HL-60/S4 treated with retinoic acid at 250 ng/mL for 4 days and 3 days (cell line): ENCODE data around the gene AGFG2.

Experiments
- in situ Hi-C: fragments of 300-500 bp; cut with MboI; formaldehyde crosslinking; loops from 2 replicates; pipeline ENCODE4 v1.7.0; 2022; ENCODE audit warnings: low sequenced_read_pairs

The AGFG2 gene

DNA sequence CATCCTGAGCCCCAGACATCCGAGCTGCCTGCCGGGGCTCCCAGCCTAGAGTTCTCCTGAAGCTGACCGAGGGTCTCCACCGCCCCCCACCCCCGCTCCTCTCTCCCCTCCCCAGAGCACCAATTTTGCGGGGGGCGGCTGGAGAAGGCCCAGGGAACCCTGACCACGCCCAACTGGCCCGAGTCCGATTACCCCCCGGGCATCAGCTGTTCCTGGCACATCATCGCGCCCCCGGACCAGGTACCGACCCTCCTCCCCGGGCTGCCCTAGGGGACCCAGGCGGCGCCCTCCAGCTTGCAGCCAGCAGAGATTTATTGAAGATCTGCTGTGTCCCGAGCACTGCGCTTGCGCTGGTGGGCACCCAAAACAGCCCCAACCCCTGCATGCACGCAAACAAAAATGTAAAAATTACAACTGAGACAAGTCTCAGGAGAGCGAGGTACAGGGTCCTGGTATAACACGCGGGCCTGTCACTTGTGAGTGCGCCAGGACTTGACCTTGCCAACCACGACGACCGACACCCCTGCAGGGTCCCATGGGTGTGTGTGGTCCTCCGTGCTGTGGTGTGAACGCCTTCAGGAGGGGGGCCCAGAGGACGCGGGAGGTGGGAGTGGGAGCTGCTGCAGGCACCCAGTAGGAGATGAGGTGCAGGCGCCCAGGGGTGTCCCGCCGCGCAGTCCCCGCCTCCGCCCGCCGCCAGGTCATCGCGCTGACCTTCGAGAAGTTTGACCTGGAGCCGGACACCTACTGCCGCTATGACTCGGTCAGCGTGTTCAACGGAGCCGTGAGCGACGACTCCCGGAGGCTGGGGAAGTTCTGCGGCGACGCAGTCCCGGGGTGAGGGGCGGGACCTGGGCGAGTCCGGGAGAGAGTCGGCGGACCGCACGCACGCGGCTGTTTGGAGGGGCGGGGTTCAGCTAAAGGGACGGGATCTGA lies 66.2 kb downstream of the AGFG2 start:
- in situ Hi-C loops, result no loop called here

- in situ Hi-C loops, result no loop called here
These were observed 67.3 kb downstream of the AGFG2 start for GRCh38 chr7:100606313-100606712.

- in situ Hi-C loops, result no loop called here
These were observed 68.1 kb downstream of the AGFG2 start for GRCh38 chr7:100607111-100607510.

- in situ Hi-C loops, result no loop called here
These were observed 71.0 kb downstream of the AGFG2 start for GRCh38 chr7:100609958-100610357.

GRCh38 chr7:100611983-100612729 lies 73.2 kb downstream of the AGFG2 start, which contains the start of gene MOSPD3:
MOSPD3 (plus strand) TSS chr7:100612540; CDS start chr7:100612792, 252 bp downstream.
- in situ Hi-C loops, result no loop called here

DNA sequence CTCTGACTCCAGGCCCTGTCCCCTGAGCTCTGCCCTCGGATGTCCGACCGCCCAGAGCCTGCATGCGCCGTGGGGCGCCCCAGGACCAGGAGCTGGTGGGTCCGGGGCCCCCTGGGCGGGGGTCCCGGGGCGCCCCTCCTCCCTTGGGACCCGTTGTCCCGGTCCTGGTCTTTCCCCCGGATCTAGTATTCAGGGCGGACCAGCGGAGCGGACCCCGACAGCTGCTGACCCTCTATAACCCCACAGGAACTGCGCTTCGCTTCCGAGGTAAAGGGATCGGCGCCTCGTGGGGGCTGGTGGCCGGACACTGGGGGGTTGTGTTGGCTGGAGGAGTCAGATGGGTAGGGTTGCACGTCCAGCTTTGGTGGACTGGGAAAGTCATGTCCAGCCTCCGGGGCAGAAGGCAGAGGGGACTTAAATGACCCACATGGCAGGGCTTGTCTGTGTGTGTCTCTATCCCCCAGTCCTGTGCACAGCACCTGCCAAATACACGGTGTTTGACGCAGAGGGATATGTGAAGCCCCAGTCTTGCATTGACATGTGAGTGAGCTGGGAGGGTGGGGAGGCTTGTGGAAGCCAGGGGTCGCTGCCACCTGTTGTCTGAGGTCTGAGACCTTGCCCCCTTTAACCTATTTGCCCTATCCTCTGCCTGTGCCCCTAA lies 73.9 kb downstream of the AGFG2 start:
- in situ Hi-C loops, result no loop called here

DNA sequence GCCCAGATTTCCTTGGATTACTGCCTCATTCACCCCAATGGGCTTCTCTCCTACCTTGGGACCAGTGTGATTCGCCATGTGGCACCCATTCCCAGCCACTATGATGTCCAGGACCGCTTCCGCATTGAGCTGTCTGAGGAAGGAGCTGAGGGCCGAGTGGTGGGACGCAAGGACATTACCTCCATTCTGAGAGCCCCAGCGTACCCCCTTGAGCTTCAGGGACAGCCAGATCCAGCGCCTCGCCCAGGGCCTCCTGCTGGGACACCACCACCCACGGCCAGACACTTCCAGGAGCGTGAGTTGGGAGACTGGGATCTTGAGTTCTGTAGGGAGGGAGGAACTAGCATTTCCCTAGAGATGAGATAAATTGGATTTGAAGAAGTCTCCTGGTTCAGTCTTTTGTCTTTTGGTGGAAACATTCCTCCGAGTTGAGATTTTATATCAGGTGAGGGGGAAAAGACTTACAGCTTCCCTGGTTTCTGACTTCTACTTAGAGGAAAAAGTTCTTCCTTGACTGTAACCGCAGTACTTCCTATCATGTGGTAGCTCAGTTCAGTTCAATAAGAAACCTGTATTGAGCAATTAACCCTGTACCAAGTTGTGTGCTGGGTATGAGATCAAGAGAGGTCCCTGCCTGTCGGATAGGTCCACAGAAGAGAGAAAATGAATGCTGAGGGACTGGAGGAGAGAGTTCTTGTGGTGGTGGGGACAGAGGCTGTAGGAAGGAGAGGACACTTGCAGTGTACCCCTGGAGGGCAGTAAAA lies 74.6 kb downstream of the AGFG2 start:
- in situ Hi-C loops, result no loop called here

- in situ Hi-C loops, result no loop called here
These were observed 75.4 kb downstream of the AGFG2 start for GRCh38 chr7:100614308-100614861.
